Choroid plexus epithelial cell (primary cell): ENCODE measurements around the gene CEBPB.

Experiments used
- DNase-seq: peaks from one replicate; pipeline ENCODE4 v3.0.0-alpha.2; 2010; ENCODE audit warnings: low read depth
- H3K4me3 ChIP-seq: 2 replicates; pipeline ENCODE4 v1.5.1; 2011; ENCODE audit warnings: low read depth, mild to moderate bottlenecking, control low read depth, low read length, moderate library complexity
- CTCF ChIP-seq: conservative IDR thresholded peaks from 2 replicates; pipeline ENCODE4 v1.5.1; 2011; ENCODE audit warnings: low read depth, mild to moderate bottlenecking, control low read depth, inconsistent platforms, low read length, moderate library complexity

Gene CEBPB

GRCh38 chr20:50190251-50191064 lies at the start of gene CEBPB:
CEBPB (plus strand) TSS chr20:50190830; CDS start chr20:50191034, 204 bp downstream.
- peak; percentile 93 for DNase-seq
- peak within 1 kb of the TSS; percentile 96 for H3K4me3 ChIP-seq
- TF ChIP-seq CTCF: peak; percentile 71

GRCh38 chr20:50141018-50141675 lies 49.5 kb upstream of the CEBPB start:
- TF ChIP-seq CTCF: no peak
- H3K4me3 ChIP-seq: no peak overlapping the region
- DNase-seq: no peak

GRCh38 chr20:50141811-50142561 lies 48.6 kb upstream of the CEBPB start:
- no peak for TF ChIP-seq CTCF
- no peak overlapping the region for H3K4me3 ChIP-seq
- no peak for DNase-seq

- H3K4me3 ChIP-seq: no peak overlapping the region
- no peak for DNase-seq
- no peak for TF ChIP-seq CTCF
Observed at GRCh38 chr20:50142812-50143211, 47.8 kb upstream of the CEBPB start.

GRCh38 chr20:50144362-50144761 lies 46.3 kb upstream of the CEBPB start:
- peak; percentile 98 for DNase-seq
- no peak overlapping the region for H3K4me3 ChIP-seq
- TF ChIP-seq CTCF: no peak

GRCh38 chr20:50145566-50145965 lies 45.1 kb upstream of the CEBPB start:
- no peak overlapping the region for H3K4me3 ChIP-seq
- no peak for DNase-seq

More at GRCh38 chr20:50145566-50145965, 45.1 kb upstream of the CEBPB start:
- no peak for TF ChIP-seq CTCF
